ENCODE data around the gene AMD1.

GRCh38 chr6:110875548-110876169, 1.1 kb downstream of the AMD1 start:
- TF ChIP-seq, protein P1, sequence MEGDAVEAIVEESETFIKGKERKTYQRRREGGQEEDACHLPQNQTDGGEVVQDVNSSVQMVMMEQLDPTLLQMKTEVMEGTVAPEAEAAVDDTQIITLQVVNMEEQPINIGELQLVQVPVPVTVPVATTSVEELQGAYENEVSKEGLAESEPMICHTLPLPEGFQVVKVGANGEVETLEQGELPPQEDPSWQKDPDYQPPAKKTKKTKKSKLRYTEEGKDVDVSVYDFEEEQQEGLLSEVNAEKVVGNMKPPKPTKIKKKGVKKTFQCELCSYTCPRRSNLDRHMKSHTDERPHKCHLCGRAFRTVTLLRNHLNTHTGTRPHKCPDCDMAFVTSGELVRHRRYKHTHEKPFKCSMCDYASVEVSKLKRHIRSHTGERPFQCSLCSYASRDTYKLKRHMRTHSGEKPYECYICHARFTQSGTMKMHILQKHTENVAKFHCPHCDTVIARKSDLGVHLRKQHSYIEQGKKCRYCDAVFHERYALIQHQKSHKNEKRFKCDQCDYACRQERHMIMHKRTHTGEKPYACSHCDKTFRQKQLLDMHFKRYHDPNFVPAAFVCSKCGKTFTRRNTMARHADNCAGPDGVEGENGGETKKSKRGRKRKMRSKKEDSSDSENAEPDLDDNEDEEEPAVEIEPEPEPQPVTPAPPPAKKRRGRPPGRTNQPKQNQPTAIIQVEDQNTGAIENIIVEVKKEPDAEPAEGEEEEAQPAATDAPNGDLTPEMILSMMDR (conservative IDR thresholded peaks at IDR 0.05; ENCODE audit: low read length) = no peak
- TF ChIP-seq EZH2phosphoT487 (IDR thresholded peaks at IDR 0.05; ENCODE audit: borderline replicate concordance, low read depth, low read length) = no peak

All from OCI-LY7 (cell line).